HEK293T (cell line): Measurements from ENCODE around the gene SEMA4A.

ENCODE experiments used
- ARNT ChIP-seq: fragments of 450-650 bp; IDR thresholded peaks from 2 replicates; pipeline ENCODE4 v1.6.1; 2017; ENCODE audit warnings: mild to moderate bottlenecking
- FOXA1 ChIP-seq: fragments of 450-650 bp; IDR thresholded peaks from 2 replicates; pipeline ENCODE4 v1.6.1; 2016; ENCODE audit warnings: mild to moderate bottlenecking
- FOXM1 ChIP-seq: fragments of 450-650 bp; IDR thresholded peaks from 2 replicates; pipeline ENCODE4 v1.6.1; 2017; ENCODE audit warnings: mild to moderate bottlenecking, borderline replicate concordance
- NFRKB ChIP-seq: fragments of 450-650 bp; IDR thresholded peaks from 2 replicates; pipeline ENCODE4 v1.6.1; 2016; ENCODE audit warnings: mild to moderate bottlenecking, moderate library complexity
- PKNOX1 ChIP-seq: fragments of 450-650 bp; IDR thresholded peaks from 2 replicates; pipeline ENCODE4 v1.6.1; 2016
- SP1 ChIP-seq: fragments of 450-650 bp; IDR thresholded peaks from 2 replicates; pipeline ENCODE4 v1.6.1; 2017
- SUZ12 ChIP-seq: fragments of 450-650 bp; IDR thresholded peaks from 2 replicates; pipeline ENCODE4 v1.6.1; 2016; ENCODE audit warnings: mild to moderate bottlenecking
- TARDBP ChIP-seq: fragments of 450-650 bp; IDR thresholded peaks from 2 replicates; pipeline ENCODE4 v1.6.1; 2016
- ZNF384 ChIP-seq: fragments of 450-650 bp; IDR thresholded peaks from 2 replicates; pipeline ENCODE4 v1.6.1; 2016

- no peak for TF ChIP-seq SP1
- no peak for TF ChIP-seq ARNT
- no peak for TF ChIP-seq PKNOX1
- TF ChIP-seq TARDBP, result no peak
- no peak for TF ChIP-seq FOXA1
- TF ChIP-seq FOXM1, result no peak
- no peak for TF ChIP-seq SUZ12
- TF ChIP-seq ZNF384, result no peak
- TF ChIP-seq NFRKB, result no peak
Observed at GRCh38 chr1:156143765-156144489, 9.5 kb upstream of the SEMA4A start.
